Measurements from ENCODE around the gene BUB1.
"Not testable (repeated sequence)": the region's sequence is repeated elsewhere in the genome, so short reads cannot be mapped to it uniquely, and the experiment has no call there.

The BUB1 gene

DNA sequence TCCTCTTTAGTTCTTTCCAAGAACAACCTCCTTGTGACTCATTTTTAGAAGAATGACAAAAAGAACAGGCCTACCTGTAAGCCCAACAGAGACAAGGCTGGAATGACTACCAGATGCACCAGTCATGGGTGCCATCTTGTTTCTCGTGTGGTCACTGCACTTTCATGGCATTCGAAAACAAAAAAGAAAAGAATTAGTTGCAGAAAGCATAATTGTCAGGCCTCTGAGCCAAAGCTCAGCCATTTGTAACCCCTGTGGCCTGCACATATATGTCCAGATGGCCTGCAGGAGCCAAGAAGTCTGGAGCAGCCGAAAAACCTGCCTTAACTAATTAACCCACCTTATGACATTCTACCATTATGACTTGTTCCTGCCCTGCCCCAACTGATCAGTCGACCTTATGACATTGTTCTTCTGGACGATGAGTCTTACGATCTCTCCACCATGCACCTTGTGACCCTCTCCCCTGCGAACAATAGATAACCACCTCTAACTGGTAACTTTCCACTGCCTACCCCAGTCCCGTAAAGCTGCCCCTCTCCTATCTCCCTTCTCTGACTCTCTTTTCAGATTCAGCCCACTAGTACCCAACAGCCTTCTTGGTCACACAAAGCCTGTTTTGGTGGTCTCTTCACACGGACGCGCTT is 13.9 kb upstream of the BUB1 start:
- Histone ChIP-seq H3K9me3 (replicated peaks; ENCODE audit: insufficient read depth, low read length) (no peaks in the 10 kb centered on the region), H3K9me2 (replicated peaks; ENCODE audit: insufficient read depth, low read length) (no peaks in the 10 kb centered on the region), H3F3A (ENCODE audit: insufficient read depth, low read length) (no peaks in the 10 kb centered on the region), H3K27ac (ENCODE audit: low read length) (no peak overlapping the region), H3K4me2 (ENCODE audit: low read depth, low read length) (no peak overlapping the region), H3K4me3 (ENCODE audit: low read length) (no peak overlapping the region), H3K9ac (ENCODE audit: low read length) (no peak overlapping the region), H3K36me3 (replicated peaks; ENCODE audit: insufficient read depth, low read length) (no peaks in the 10 kb centered on the region), H2AFZ (ENCODE audit: low read length) (no peak overlapping the region), H3K27me3 (replicated peaks; ENCODE audit: insufficient read depth, low read length) (no peaks in the 10 kb centered on the region), H3K4me1 (ENCODE audit: low read length) (no peaks in the 10 kb centered on the region), H3K79me2 (ENCODE audit: low read length) (no peaks in the 10 kb centered on the region), H4K20me1 (ENCODE audit: insufficient read depth, low read length) (no peaks in the 10 kb centered on the region)
- no peak for TF ChIP-seq EZH2phosphoT487 (IDR thresholded peaks at IDR 0.05; ENCODE audit: low read length)
- DNase-seq = peak; percentile 4

DNA sequence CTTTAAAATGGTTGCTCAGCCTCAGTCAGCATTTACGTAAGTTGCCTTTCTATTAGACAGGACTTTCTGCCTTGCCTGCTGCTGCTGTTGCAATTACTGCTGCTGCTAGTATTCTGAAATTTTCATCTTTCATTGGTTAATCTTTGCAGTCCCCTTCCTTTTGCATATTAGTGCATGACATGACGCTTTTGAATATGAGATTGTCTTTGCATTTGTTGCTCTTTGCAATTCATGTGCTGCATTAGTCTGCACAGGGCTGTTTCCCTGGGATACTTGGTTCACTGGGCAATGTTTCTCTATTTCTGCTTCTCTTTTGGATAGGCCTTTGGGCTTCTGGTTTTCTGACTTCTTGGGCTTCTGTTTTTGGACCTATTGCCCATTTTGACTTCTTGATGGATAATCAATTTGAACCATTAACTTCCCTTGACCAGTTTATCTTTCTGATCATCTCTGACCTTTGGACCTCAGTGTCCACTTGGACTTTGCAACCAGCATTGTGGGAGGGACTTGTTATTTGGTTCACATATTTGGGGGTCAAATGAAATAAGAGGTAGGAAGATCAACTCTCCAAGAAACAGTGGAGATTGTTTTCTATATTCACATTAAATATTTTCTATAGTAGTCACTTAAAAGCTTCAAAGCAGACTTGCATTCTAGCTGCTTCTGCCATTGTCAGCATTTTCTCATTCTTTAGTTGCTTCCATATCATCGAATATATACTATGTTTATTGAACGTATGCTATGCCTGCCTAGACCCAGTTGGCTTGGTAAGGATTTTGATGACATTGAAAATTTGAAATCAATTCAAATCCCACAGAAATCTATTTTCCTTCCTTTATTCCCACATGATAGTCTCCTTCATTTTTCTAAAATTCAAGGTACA is 12.5 kb upstream of the BUB1 start:
- H3K4me2 ChIP-seq (ENCODE audit: low read depth, low read length) = no peak overlapping the region
- no peaks in the 10 kb centered on the region for H3F3A ChIP-seq (ENCODE audit: insufficient read depth, low read length)
- H3K9me2 ChIP-seq (replicated peaks; ENCODE audit: insufficient read depth, low read length) = no peaks in the 10 kb centered on the region
- no peak overlapping the region for H3K4me3 ChIP-seq (ENCODE audit: low read length)
- H3K36me3 ChIP-seq (replicated peaks; ENCODE audit: insufficient read depth, low read length) = no peaks in the 10 kb centered on the region
- no peaks in the 10 kb centered on the region for H4K20me1 ChIP-seq (ENCODE audit: insufficient read depth, low read length)
- H3K27ac ChIP-seq (ENCODE audit: low read length) = no peak overlapping the region
- TF ChIP-seq EZH2phosphoT487 (IDR thresholded peaks at IDR 0.05; ENCODE audit: low read length) = no peak
- TF ChIP-seq, protein P1, sequence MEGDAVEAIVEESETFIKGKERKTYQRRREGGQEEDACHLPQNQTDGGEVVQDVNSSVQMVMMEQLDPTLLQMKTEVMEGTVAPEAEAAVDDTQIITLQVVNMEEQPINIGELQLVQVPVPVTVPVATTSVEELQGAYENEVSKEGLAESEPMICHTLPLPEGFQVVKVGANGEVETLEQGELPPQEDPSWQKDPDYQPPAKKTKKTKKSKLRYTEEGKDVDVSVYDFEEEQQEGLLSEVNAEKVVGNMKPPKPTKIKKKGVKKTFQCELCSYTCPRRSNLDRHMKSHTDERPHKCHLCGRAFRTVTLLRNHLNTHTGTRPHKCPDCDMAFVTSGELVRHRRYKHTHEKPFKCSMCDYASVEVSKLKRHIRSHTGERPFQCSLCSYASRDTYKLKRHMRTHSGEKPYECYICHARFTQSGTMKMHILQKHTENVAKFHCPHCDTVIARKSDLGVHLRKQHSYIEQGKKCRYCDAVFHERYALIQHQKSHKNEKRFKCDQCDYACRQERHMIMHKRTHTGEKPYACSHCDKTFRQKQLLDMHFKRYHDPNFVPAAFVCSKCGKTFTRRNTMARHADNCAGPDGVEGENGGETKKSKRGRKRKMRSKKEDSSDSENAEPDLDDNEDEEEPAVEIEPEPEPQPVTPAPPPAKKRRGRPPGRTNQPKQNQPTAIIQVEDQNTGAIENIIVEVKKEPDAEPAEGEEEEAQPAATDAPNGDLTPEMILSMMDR (IDR thresholded peaks at IDR 0.05; ENCODE audit: low read length) = no peak
- no peak for TF ChIP-seq EZH2 (optimal IDR thresholded peaks at IDR 0.05; ENCODE audit: low read depth, low read length)
- no peaks in the 10 kb centered on the region for H3K79me2 ChIP-seq (ENCODE audit: low read length)
- H2AFZ ChIP-seq (ENCODE audit: low read length) = no peak overlapping the region
- H3K4me1 ChIP-seq (ENCODE audit: low read length) = no peaks in the 10 kb centered on the region
- no peaks in the 10 kb centered on the region for H3K9me3 ChIP-seq (replicated peaks; ENCODE audit: insufficient read depth, low read length)
- DNase-seq = peak; percentile 1
- H3K27me3 ChIP-seq (replicated peaks; ENCODE audit: insufficient read depth, low read length) = no peaks in the 10 kb centered on the region
- no peak overlapping the region for H3K9ac ChIP-seq (ENCODE audit: low read length)

DNA sequence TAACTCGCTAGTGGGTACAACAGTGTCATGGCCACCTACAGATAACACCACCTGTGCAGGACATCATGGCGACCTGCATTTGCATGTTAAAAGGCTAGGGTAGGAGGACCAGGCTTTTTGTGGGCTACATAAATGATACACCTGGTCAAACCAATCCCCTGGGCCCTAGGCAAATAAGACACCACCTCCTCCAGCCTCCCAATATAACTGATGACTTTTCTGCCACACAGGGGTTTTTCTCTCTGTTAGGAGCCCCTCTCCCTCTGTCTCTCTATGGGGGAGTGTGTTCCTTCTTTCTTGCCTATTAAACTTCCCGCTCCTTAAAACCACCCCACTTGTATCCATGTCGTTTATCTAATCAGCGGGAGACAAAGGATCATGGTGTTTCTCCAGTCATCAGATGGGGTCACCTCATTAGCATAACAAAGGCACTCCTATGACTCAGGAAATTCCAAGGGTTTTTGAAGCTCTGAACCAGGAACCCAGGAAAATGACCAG is 10.8 kb upstream of the BUB1 start:
- Histone ChIP-seq H3K27me3 (replicated peaks; ENCODE audit: insufficient read depth, low read length) (no peaks in the 10 kb centered on the region), H3K9ac (ENCODE audit: low read length) (no peak overlapping the region), H3K9me2 (replicated peaks; ENCODE audit: insufficient read depth, low read length) (no peaks in the 10 kb centered on the region), H3F3A (ENCODE audit: insufficient read depth, low read length) (no peaks in the 10 kb centered on the region), H2AFZ (ENCODE audit: low read length) (no peak overlapping the region), H3K4me2 (ENCODE audit: low read depth, low read length) (no peak overlapping the region), H3K27ac (ENCODE audit: low read length) (no peak overlapping the region), H4K20me1 (ENCODE audit: insufficient read depth, low read length) (no peaks in the 10 kb centered on the region), H3K79me2 (ENCODE audit: low read length) (no peaks in the 10 kb centered on the region), H3K4me1 (ENCODE audit: low read length) (no peaks in the 10 kb centered on the region), H3K36me3 (replicated peaks; ENCODE audit: insufficient read depth, low read length) (no peaks in the 10 kb centered on the region), H3K9me3 (replicated peaks; ENCODE audit: insufficient read depth, low read length) (no peaks in the 10 kb centered on the region), H3K4me3 (ENCODE audit: low read length) (no peak overlapping the region)
- TF ChIP-seq, protein P1 (IDR thresholded peaks at IDR 0.05; ENCODE audit: low read length) = no peak
- TF ChIP-seq EZH2 (optimal IDR thresholded peaks at IDR 0.05; ENCODE audit: low read depth, low read length) = no peak
- TF ChIP-seq EZH2phosphoT487 (IDR thresholded peaks at IDR 0.05; ENCODE audit: low read length) = no peak
- DNase-seq = no peak

DNA sequence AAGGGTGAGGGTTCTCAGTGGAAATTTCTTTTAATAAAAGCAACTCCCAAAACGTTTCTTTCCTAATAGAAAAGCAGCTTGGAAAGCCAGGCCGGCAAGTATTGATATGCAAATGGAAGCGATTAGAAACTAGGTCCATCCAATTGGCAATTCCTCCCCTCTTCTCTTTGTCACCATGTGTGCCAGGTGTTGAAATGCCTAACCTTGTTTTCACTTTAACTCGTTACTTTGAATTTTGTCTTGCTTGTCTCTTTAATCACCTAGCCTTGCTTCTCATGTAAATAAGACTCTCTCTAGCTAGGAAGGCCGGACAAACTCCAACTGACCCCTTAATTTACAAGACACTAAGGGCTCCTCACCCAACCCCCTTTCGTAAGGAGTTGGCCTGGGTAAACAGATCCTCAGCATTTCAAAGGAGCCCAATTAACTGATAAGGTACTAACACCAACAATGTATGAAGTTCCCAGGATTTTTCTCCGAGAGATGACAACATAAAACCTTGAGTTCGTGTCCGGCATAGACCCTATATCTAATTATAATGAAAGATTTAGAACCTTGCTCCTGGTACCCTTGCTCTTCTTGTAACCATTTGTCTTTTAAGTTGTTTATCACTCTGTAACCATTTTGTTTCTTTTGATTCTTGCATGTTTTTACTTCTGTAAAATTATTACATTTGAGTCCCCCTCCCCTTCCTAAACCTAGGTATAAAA is 10.1 kb upstream of the BUB1 start:
- H3K9ac ChIP-seq (ENCODE audit: low read length); DNase-seq; H3K27me3 ChIP-seq (replicated peaks; ENCODE audit: insufficient read depth, low read length): not testable (repeated sequence)

More for the DNA sequence above, 10.1 kb upstream of the BUB1 start:
- H3K79me2 ChIP-seq (ENCODE audit: low read length); H4K20me1 ChIP-seq (ENCODE audit: insufficient read depth, low read length); H2AFZ ChIP-seq (ENCODE audit: low read length); H3K9me3 ChIP-seq (replicated peaks; ENCODE audit: insufficient read depth, low read length); H3K4me3 ChIP-seq (ENCODE audit: low read length); H3F3A ChIP-seq (ENCODE audit: insufficient read depth, low read length); H3K36me3 ChIP-seq (replicated peaks; ENCODE audit: insufficient read depth, low read length); H3K4me1 ChIP-seq (ENCODE audit: low read length); H3K4me2 ChIP-seq (ENCODE audit: low read depth, low read length); H3K9me2 ChIP-seq (replicated peaks; ENCODE audit: insufficient read depth, low read length); H3K27ac ChIP-seq (ENCODE audit: low read length): not testable (repeated sequence)
